ENCODE data around the gene PSAT1.

The PSAT1 gene

GRCh38 chr9:78292716-78293497 lies 4.0 kb upstream of the PSAT1 start:
- no peak for DNase-seq

- no peak for DNase-seq
Observed at GRCh38 chr9:78294290-78295176, 2.4 kb upstream of the PSAT1 start.

- DNase-seq = no peak
Observed at GRCh38 chr9:78295177-78295575, 1.7 kb upstream of the PSAT1 start.

GRCh38 chr9:78295731-78296130 lies 1.2 kb upstream of the PSAT1 start:
- peak in 1 of 56 donors; percentile 2 for DNase-seq

GRCh38 chr9:78296201-78296892 lies 578 bp upstream of the PSAT1 start:
- peak in 42 of 56 donors; percentile 19 to 76 (median 49) for DNase-seq

- peak in 2 of 56 donors; percentile 67 to 71 for DNase-seq
Observed at GRCh38 chr9:78297672-78297961, 692 bp downstream of the PSAT1 start.

- DNase-seq = peak in 47 of 56 donors; percentile 14 to 82 (median 46)
Observed at GRCh38 chr9:78298046-78298765, 1.3 kb downstream of the PSAT1 start.

GRCh38 chr9:78300209-78300608 lies 3.3 kb downstream of the PSAT1 start:
- no peak for DNase-seq

GRCh38 chr9:78301466-78301865 lies 4.5 kb downstream of the PSAT1 start:
- DNase-seq = no peak

GRCh38 chr9:78303377-78304062 lies 6.6 kb downstream of the PSAT1 start:
- no peak for DNase-seq

GRCh38 chr9:78304357-78304756 lies 7.4 kb downstream of the PSAT1 start:
- DNase-seq = no peak

GRCh38 chr9:78306222-78307076 lies 9.5 kb downstream of the PSAT1 start:
- DNase-seq = no peak

GRCh38 chr9:78307360-78307759 lies 10.4 kb downstream of the PSAT1 start:
- no peak for DNase-seq

- DNase-seq = no peak
Observed at GRCh38 chr9:78309066-78309465, 12.1 kb downstream of the PSAT1 start.

GRCh38 chr9:78311075-78311474 lies 14.2 kb downstream of the PSAT1 start:
- no peak for DNase-seq

- no peak for DNase-seq
Observed at GRCh38 chr9:78311886-78312524, 15.1 kb downstream of the PSAT1 start.

- no peak for DNase-seq
Observed at GRCh38 chr9:78314550-78314949, 17.6 kb downstream of the PSAT1 start.

GRCh38 chr9:78314953-78315870 lies 18.3 kb downstream of the PSAT1 start:
- DNase-seq = peak in 1 of 56 donors; percentile 4
